Stimulated activated naive CD8-positive, alpha-beta T cell treated with anti-CD3 and anti-CD28 coated beads, Interleukin-15, Interleukin-2, amounts not matched to agents 100 ng/mL and 50 ng/mL, for 24 hours (primary cell): ENCODE measurements around the gene CSMD2.

Experiments used
- H3K27ac Mint-ChIP-seq: one replicate; pipeline ENCODE4 v1.8.0; 2021; ENCODE audit warnings: mild to moderate bottlenecking, mixed read lengths
- H3K27me3 Mint-ChIP-seq: one replicate; pipeline ENCODE4 v1.8.0; 2021; ENCODE audit warnings: mixed read lengths
- H3K36me3 Mint-ChIP-seq: one replicate; pipeline ENCODE4 v1.8.0; 2021; ENCODE audit warnings: low read depth, mixed read lengths
- H3K4me1 Mint-ChIP-seq: one replicate; pipeline ENCODE4 v1.8.0; 2021; ENCODE audit warnings: low read depth, mixed read lengths
- H3K4me3 Mint-ChIP-seq: one replicate; pipeline ENCODE4 v1.8.0; 2021; ENCODE audit warnings: mild to moderate bottlenecking, mixed read lengths
- H3K9me3 Mint-ChIP-seq: one replicate; pipeline ENCODE4 v1.8.0; 2021; ENCODE audit warnings: mixed read lengths

Gene CSMD2

DNA sequence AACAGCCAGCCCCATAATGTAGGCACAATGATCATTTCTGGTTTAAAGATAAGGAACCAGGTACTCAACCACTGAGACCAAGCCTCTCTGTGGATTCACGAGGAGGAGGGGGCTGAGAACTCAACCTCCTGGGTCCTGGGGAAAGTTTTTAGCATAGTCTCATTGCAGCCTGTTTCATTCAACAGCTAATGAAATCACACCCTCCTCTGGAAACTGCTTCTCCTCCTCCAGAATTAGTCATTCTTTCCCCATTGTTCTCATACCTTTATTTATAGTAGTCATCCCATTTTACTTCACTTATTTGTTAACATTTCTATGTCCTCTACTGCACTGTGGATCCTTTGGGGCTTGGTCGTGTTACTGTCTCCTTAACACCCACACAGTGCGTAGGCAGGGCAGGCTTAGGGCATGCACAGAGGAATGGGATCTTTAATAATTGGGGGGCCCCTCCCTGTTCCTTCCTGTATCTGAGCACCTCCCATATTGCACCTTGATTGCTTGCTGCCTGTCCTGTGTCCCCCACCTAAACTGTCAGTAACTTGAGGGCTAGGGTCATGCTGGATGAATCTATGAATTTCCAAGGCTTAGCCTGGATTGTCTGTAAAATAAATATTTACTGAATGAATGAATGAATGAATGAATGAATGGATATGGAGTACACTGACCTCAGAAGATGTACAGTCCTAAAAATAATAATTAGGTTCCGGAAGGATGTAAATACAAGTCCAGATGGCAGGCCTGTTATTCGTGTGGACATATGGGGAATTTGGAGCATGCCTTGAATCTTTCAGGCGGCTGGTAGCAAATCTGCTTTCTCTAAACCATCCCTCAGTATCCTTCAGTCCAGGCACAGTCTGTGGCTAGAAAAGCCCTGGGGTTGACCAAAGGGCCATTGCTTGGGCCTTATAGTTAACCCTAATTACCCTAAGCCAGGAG is 455.0 kb downstream of the CSMD2 start:
- Mint-ChIP-seq H3K9me3 (no peaks in the 10 kb centered on the region), H3K36me3 (no peaks in the 10 kb centered on the region), H3K27ac (no peak overlapping the region), H3K27me3 (peaks cover 21% of the 10 kb centered on the region), H3K4me3 (no peak overlapping the region), H3K4me1 (no peaks in the 10 kb centered on the region)

GRCh38 chr1:33709174-33709782 is 455.8 kb downstream of the CSMD2 start:
- no peaks in the 10 kb centered on the region for H3K36me3 Mint-ChIP-seq
- no peak overlapping the region for H3K27ac Mint-ChIP-seq
- peaks cover 20% of the 10 kb centered on the region for H3K27me3 Mint-ChIP-seq
- H3K4me1 Mint-ChIP-seq = no peaks in the 10 kb centered on the region
- no peaks in the 10 kb centered on the region for H3K9me3 Mint-ChIP-seq
- no peak overlapping the region for H3K4me3 Mint-ChIP-seq

GRCh38 chr1:33706634-33707255 is 458.3 kb downstream of the CSMD2 start:
- no peaks in the 10 kb centered on the region for H3K9me3 Mint-ChIP-seq
- no peak overlapping the region for H3K27ac Mint-ChIP-seq
- no peaks in the 10 kb centered on the region for H3K4me1 Mint-ChIP-seq
- H3K27me3 Mint-ChIP-seq = peaks cover 18% of the 10 kb centered on the region
- H3K36me3 Mint-ChIP-seq = no peaks in the 10 kb centered on the region
- H3K4me3 Mint-ChIP-seq = no peak overlapping the region

DNA sequence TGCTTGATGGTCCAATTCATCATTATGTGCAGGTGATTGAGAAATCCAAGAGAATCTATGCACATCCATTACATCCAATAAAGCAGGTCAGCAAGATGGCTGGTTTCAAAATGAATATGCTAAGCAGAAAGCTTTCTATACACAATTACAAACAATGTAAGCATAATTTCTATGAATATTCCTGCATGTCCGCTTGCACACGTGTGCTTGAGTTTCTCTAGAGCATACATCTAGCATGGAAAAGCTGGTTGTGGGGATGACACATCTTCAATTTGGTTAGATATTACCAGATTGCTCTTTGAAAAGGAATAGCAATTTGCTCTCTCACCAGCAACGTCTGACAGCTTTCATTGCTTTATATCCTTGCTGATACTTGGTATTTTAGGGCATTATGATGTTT is 461.6 kb downstream of the CSMD2 start:
- no peak overlapping the region for H3K4me3 Mint-ChIP-seq

DNA sequence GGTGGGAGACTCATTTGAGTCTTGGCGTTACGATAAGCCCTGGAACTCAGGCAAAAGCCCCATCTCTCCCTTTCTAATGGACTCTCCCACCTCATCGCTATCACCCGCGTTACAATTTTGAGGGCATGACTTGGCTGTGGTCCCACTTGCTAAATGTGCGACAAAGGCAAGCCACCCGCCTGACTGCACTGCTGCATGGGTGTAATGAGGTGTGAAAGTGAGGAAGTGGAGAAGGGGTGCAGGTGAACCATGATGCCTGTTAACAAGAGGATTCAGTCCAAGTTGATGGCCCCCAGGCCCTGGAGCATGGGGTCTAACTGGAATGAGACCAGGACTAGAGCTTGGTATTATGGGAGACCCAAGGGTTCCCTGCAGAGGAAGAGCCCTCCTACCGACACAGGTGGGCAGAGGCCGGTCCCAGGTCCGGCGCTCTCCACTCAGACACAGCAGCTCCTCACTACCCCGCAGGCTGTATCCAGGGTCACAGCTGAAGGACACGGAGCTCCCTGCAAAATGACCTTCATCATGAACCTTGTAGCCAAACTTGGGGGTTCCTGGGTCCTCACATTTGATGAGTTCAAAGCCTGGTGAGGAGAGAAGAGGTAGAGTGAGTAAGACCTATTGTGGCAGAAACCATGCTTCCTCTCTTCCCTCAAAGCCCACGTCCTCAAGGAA is 466.5 kb downstream of the CSMD2 start:
- H3K27me3 Mint-ChIP-seq = peaks cover 17% of the 10 kb centered on the region
- H3K27ac Mint-ChIP-seq = no peak overlapping the region
- no peaks in the 10 kb centered on the region for H3K4me1 Mint-ChIP-seq
- H3K36me3 Mint-ChIP-seq = no peaks in the 10 kb centered on the region
- H3K4me3 Mint-ChIP-seq = no peak overlapping the region
- H3K9me3 Mint-ChIP-seq = no peaks in the 10 kb centered on the region

More for the DNA sequence above, 461.6 kb downstream of the CSMD2 start:
- H3K36me3 Mint-ChIP-seq = no peaks in the 10 kb centered on the region
- peaks cover 22% of the 10 kb centered on the region for H3K27me3 Mint-ChIP-seq
- H3K9me3 Mint-ChIP-seq = no peaks in the 10 kb centered on the region
- no peak overlapping the region for H3K27ac Mint-ChIP-seq
- no peaks in the 10 kb centered on the region for H3K4me1 Mint-ChIP-seq

- Mint-ChIP-seq H3K36me3 (no peaks in the 10 kb centered on the region), H3K27ac (no peak overlapping the region), H3K27me3 (peaks cover 22% of the 10 kb centered on the region), H3K4me1 (no peaks in the 10 kb centered on the region), H3K9me3 (no peaks in the 10 kb centered on the region), H3K4me3 (no peak overlapping the region)
Observed at GRCh38 chr1:33697816-33698215, 467.2 kb downstream of the CSMD2 start.

- no peaks in the 10 kb centered on the region for H3K36me3 Mint-ChIP-seq
- no peaks in the 10 kb centered on the region for H3K9me3 Mint-ChIP-seq
- H3K4me3 Mint-ChIP-seq = no peak overlapping the region
- no peaks in the 10 kb centered on the region for H3K4me1 Mint-ChIP-seq
- H3K27ac Mint-ChIP-seq = no peak overlapping the region
- peaks cover 22% of the 10 kb centered on the region for H3K27me3 Mint-ChIP-seq
Observed at GRCh38 chr1:33696962-33697361, 468.1 kb downstream of the CSMD2 start.

GRCh38 chr1:33696311-33696710 is 468.7 kb downstream of the CSMD2 start:
- Mint-ChIP-seq H3K4me3 (no peak overlapping the region), H3K27me3 (peaks cover 26% of the 10 kb centered on the region), H3K36me3 (no peaks in the 10 kb centered on the region), H3K27ac (no peak overlapping the region), H3K4me1 (no peaks in the 10 kb centered on the region), H3K9me3 (no peaks in the 10 kb centered on the region)

DNA sequence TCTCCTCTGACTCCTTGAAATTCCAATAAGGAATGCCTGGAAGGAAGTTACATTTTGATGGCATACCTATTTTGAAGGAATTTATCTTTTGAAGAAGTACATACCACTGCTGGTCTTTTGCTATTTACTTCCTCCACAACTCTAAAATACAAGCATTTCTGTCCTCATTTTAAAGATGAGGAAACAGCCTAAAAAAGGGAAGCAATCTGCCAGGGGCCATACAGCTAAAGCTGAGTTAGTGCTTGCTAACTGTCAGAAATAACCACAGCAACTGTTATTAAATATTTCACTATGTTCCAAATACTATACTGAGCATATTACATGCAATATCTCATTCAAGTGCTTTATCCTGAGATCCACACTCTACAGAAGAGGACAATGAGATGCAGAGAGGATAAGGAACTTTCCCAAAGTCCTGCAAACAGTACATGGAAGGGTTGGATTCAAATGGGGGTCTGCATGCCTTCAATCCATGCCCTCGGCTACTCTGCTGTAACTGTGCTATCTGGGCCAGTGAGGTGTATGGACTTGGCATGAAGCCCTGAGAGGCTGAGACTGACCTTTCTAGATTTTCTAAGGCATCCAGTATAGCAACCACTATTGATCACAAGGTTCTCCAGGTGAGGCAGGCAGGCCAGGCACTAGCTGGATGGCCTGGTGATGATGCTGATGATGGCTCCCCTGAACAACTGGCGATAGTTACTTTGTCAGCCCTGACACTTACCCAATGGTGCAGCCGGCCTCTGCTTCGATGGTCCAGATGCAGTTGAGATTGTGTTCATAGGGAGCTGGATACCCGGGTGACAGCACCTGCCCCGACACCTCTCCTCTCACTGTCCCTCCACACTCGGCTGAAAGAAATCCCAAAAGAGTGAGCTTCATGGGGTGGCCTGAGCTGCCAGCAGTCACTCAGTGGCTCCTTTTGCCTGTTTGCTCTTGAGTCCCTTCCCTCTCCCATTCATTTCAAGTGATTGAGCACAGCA is 472.5 kb downstream of the CSMD2 start:
- no peak overlapping the region for H3K27ac Mint-ChIP-seq
- H3K4me3 Mint-ChIP-seq = no peak overlapping the region

DNA sequence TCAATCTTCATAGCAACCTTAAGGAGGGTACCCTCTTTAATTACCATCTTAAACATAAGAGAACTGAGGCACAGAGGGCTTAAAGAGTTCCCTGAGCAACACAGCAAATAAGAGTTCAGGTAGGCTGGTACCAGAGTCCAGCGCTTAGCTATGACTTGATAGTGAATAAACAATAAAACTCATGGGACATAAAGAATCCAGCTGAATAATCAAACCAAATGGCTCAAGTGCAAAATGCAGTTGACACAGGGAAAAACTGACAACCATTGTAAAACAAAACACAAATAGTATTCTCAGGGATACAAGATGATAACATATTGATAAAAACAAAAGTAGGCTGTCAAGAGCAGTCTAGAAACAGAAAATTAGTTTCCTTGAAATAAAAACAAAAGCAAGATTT is 478.0 kb downstream of the CSMD2 start:
- H3K4me1 Mint-ChIP-seq = no peaks in the 10 kb centered on the region
- peaks cover 48% of the 10 kb centered on the region for H3K27me3 Mint-ChIP-seq
- no peaks in the 10 kb centered on the region for H3K36me3 Mint-ChIP-seq
- H3K4me3 Mint-ChIP-seq = no peak overlapping the region
- H3K27ac Mint-ChIP-seq = no peak overlapping the region
- no peaks in the 10 kb centered on the region for H3K9me3 Mint-ChIP-seq

More for the DNA sequence above, 472.5 kb downstream of the CSMD2 start:
- Mint-ChIP-seq H3K4me1 (no peaks in the 10 kb centered on the region), H3K9me3 (no peaks in the 10 kb centered on the region), H3K27me3 (peaks cover 25% of the 10 kb centered on the region), H3K36me3 (no peaks in the 10 kb centered on the region)

GRCh38 chr1:33686551-33686950 is 478.5 kb downstream of the CSMD2 start:
- Mint-ChIP-seq H3K4me1 (no peaks in the 10 kb centered on the region), H3K4me3 (no peak overlapping the region), H3K27me3 (peaks cover 47% of the 10 kb centered on the region), H3K36me3 (no peaks in the 10 kb centered on the region), H3K9me3 (no peaks in the 10 kb centered on the region), H3K27ac (no peak overlapping the region)

DNA sequence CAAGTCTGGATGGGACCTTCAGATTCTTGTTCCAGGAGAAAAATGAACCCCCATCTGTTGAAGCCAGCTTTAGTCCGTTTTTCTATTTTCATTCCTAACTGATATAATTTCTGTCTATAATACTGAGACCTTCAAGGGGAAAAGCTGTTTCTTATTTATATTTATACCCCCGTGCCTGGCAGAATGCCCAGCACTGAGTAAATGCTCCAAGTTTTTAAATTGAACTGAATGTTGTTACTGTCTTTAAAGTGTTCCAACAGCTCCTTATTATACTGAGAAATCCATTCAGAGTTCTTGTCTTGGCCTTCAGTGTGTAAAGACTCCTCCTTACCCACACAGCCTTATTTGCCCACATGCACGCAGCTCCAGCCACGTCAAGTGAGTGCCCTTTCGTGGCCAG is 479.8 kb downstream of the CSMD2 start:
- H3K27me3 Mint-ChIP-seq = peaks cover 41% of the 10 kb centered on the region
- no peak overlapping the region for H3K27ac Mint-ChIP-seq
- no peaks in the 10 kb centered on the region for H3K4me1 Mint-ChIP-seq
- H3K36me3 Mint-ChIP-seq = no peaks in the 10 kb centered on the region
- no peak overlapping the region for H3K4me3 Mint-ChIP-seq
- no peaks in the 10 kb centered on the region for H3K9me3 Mint-ChIP-seq

DNA sequence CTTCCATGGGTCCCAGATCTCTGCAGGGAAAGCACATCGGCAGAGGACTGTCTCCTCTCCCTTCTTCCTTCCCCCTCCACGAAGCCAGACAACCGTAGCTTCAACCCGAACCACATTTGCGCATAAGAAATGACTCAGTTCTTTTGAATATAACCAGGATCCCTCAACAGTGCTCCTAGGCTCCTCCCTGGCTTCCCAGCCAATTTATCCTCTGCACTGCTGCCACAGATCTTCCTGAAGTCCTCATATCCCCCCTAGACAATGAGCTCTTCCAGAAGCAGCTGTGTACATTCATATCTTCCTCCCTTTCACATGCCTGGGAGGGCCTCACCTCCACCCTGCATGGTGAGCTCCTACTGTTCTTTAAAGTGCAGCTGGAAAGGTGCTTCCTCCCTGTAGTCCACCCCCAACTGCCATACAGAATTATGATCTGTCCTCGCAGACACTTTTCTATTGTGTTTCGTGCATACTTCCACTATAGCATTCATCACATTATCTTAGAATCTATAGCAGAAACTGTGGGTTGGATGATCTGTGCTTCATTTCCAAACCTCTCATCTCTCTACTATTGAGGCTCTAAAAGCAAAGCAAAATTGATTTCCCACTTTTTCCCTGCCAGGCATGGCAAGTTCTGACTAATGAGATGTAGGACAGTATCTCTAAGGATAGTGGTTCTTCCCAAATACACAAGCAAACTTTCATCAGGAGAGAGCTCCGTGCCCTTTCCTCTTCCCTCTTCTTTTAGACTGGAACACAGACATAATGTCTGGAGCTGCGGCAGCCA is 480.4 kb downstream of the CSMD2 start:
- no peak overlapping the region for H3K4me3 Mint-ChIP-seq
- no peaks in the 10 kb centered on the region for H3K9me3 Mint-ChIP-seq
- peaks cover 39% of the 10 kb centered on the region for H3K27me3 Mint-ChIP-seq
- no peak overlapping the region for H3K27ac Mint-ChIP-seq
- H3K4me1 Mint-ChIP-seq = no peaks in the 10 kb centered on the region
- no peaks in the 10 kb centered on the region for H3K36me3 Mint-ChIP-seq
